Subcutaneous adipose tissue (tissue), 4 donors: ENCODE data around the gene PRKCH. TPM values are rescaled to one million over a fixed set of nuclear protein-coding genes. Genes with fewer than 3 reads are reported as not detected.

Source experiments
- total RNA-seq, 4 donors: library from RNA; depleted of rRNA; stranded (reverse); fragments of >200 nt; gene quantifications; one replicate each; pipeline ENCODE4 v1.1.0, GENCODE V29; 2016
- TF ChIP-seq, protein P1 (sequence below): fragments of 450-650 bp; IDR thresholded peaks from one replicate; pipeline ENCODE4 v1.5.1; 2016; ENCODE audit warnings: low read depth, mild to moderate bottlenecking, control low read depth, antibody characterized with exemption, moderate library complexity

The PRKCH gene
- total RNA-seq, 4 donors from 2014 or later, result 25.8 to 46.3 (median 36.4) TPM

DNA sequence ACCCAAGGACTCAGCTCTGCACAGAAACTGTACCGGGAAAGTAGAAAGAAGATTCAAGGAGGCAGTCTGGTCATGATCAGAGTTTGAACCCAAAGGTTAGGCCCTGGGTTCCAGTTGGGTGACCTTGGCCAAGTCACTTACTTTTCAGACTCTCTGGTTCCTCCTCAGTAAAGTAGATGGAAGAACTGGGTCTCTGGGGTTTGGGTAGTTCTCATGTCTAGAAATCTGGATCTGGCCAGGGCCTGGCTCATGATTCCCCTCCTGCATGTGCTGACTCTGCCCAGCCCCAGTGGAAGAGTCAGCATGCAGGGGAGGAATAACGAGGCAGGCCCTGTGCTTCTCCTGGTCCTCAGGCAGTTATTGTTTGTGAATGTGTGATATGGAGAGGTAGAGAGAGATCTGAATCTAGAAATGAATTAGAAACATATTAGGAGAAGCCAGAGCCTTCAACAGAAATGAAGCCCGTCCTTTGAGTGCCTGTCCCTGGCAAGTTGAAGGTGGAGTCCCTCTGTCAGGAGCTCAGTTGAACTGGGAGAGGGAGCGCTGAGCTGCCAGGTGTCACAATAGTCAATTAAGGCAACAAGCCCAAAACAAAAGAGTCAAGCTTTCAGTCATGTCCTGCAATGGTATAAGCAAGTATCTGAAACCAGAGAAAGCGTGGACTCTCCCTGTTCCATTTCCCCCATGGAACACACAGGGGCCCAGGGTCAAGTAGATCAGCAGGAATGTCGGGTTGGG lies 242.7 kb downstream of the PRKCH start:
- TF ChIP-seq, protein P1, sequence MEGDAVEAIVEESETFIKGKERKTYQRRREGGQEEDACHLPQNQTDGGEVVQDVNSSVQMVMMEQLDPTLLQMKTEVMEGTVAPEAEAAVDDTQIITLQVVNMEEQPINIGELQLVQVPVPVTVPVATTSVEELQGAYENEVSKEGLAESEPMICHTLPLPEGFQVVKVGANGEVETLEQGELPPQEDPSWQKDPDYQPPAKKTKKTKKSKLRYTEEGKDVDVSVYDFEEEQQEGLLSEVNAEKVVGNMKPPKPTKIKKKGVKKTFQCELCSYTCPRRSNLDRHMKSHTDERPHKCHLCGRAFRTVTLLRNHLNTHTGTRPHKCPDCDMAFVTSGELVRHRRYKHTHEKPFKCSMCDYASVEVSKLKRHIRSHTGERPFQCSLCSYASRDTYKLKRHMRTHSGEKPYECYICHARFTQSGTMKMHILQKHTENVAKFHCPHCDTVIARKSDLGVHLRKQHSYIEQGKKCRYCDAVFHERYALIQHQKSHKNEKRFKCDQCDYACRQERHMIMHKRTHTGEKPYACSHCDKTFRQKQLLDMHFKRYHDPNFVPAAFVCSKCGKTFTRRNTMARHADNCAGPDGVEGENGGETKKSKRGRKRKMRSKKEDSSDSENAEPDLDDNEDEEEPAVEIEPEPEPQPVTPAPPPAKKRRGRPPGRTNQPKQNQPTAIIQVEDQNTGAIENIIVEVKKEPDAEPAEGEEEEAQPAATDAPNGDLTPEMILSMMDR, result no peak

DNA sequence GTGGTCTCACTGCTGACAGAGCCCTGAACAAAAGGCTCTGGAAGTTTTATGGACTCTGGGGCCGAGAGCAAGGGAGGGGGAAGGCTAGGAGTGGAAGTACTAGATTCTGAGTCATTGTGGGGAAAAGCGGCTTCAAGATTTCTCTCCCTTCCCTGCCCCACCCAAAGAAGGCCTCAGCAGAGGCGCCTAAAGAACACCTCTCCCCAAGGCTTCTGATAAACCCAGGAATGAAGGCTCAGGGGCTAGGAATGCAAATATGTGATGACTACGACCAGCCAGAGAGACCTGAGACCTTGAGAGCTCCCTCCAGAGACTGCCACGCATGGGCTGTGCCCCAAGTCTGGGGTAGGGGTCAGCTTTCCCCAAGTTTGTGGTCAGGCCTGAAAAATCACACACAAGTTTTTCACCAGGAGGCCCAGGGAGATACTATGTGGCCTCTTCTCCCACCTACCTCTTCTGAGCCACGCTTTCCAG lies 243.3 kb downstream of the PRKCH start:
- TF ChIP-seq, protein P1, result no peak

DNA sequence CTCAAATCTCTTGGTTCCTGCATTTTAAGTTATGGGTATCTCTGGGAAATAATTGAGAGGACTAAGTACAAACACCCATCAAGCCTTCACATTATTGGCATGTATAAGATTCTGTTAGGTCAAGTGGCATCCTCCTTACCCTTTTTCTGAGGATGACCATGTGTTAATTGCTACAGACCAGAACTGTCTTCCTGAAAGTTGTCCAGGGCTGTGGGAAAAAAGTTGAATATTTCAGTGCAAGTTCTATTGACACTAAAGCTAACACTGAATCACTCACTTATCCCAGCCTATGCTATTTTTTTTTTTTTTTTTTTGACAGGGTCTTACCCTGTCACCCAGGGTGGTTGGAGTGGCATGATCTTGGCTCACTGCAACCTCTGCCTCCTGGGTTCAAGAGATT lies 243.8 kb downstream of the PRKCH start:
- TF ChIP-seq, protein P1, result no peak

DNA sequence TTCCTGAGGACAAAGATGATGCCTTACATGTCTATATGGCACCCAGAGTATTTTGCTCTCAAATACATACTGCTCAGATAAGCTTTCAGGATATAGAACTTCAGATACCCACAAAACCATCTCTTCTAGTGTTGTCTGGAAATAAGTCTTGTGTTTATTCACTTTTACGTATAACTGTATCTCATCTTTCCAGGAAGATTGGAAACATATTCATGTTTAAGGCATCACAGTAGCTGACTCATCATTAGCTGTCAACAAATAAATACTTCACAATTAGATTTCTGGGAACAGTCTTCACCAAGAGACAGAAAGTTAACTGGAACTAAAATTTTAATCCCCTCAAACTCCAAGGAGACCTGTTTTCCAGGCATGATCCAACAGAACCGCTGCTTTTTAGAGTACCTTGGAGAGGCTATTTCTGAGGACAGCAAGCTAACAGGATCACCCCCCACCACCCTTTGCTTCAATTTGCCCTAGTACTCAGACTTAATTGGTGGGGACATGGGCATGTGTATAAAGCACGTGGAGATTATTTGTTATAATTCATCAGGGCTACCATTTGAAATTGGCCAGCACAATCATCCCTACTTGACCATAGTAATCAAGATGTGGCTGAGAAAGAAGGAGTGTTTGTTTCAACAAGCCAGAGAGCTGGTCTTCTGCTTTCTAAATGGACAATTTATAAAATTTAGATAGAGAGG lies 244.6 kb downstream of the PRKCH start:
- TF ChIP-seq, protein P1, result no peak

DNA sequence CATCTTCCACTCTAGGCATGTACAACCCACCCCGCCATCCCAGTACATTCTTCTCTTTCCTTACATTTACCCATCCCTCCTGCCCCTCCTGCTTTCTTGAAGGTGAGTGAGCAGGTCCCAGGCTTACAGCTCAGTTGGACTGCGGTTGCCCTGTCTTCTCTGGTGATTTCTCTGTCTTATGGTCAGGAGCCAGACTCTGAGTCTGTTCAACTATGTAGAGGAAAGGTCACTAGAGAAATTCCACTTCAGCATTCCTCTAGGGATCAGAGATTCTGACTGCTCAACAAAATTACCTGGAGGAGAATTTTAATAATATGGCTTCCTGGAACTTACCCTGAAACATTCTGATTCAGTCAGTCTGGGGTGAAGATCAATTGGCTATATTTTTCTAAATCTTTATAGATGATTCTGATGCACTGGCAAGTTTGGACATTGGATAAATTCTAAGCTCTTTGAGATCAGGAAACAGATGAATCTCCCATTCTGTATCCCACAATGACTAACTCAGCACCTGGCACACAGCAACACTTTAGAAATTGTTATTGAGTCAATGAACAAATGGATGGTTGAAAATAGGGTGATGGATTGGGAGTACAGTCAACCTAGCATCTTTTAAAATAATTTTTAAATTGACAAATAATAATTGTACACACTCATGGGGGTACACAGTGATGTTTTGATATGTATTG lies 245.3 kb downstream of the PRKCH start:
- TF ChIP-seq, protein P1, result no peak

DNA sequence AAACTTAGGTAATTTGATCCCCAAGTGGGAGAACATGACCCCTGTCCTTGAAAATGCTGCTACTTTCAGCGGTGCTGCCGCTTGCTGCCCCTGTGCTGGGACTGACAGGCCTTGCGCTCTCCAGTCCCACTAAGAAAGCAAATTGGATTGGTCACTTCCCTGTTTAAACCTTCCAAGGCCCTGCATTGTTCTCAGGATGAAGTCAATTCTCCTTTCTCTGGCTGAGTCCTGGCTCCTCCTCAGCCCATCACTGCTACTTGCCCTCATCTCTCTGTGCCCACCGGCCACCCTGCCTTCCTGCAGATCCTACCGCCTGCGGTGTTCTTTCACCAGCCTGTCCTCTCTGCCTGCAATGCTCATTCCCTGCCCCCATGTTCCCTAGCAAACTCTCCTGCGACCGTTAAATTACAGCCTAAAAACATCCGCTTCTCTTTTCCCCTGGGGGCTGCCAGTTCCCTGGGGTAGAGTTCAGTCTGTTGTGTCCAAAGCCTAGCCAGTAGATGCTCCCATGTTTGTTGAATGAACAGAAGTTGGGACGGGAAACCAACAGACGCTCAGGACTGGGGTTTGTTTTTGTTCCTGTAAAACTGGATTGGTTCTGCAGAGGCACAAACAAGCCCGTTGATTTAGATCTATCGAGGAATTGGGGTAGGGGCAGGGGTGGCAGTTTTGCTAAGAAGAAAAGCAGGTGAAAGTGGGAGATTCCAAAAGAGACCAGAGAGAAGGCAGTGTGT lies 246.6 kb downstream of the PRKCH start:
- TF ChIP-seq, protein P1, result no peak
